GM23248 (cell line): ENCODE data around the gene FRMD6. TPM values are rescaled to one million over a fixed set of nuclear protein-coding genes. Genes with fewer than 3 reads are reported as not detected.

ENCODE experiments used
- DNase-seq: peaks from one replicate; pipeline ENCODE4 v3.0.0-alpha.2; 2015
- H2AFZ ChIP-seq: fragments of 200-600 bp; sonication (generic); 2 replicates; pipeline ENCODE4 v1.6.1; 2016; ENCODE audit warnings: antibody characterized with exemption
- H3F3A ChIP-seq: fragments of 200-600 bp; sonication (generic); 2 replicates; pipeline ENCODE4 v1.6.1; 2016; ENCODE audit warnings: mild to moderate bottlenecking, antibody characterized with exemption, mixed run types; ENCODE audit not compliant: insufficient read depth
- H3K27ac ChIP-seq: fragments of 200-600 bp; sonication (generic); 2 replicates; pipeline ENCODE4 v1.5.1; 2016; ENCODE audit warnings: mild to moderate bottlenecking
- H3K27me3 ChIP-seq: fragments of 200-600 bp; sonication (generic); replicated peaks from 2 replicates; pipeline ENCODE4 v1.6.1; 2016; ENCODE audit warnings: mild to moderate bottlenecking; ENCODE audit not compliant: insufficient read depth
- H3K36me3 ChIP-seq: fragments of 200-600 bp; sonication (generic); 2 replicates; pipeline ENCODE4 v1.6.1; 2016; ENCODE audit warnings: low read depth, mild to moderate bottlenecking
- H3K4me1 ChIP-seq: fragments of 200-600 bp; sonication (generic); 2 replicates; pipeline ENCODE4 v1.6.1; 2016; ENCODE audit warnings: mild to moderate bottlenecking; ENCODE audit not compliant: insufficient read depth
- H3K4me2 ChIP-seq: fragments of 200-600 bp; sonication (generic); one replicate; pipeline ENCODE4 v1.6.1; 2016; ENCODE audit warnings: mild to moderate bottlenecking; ENCODE audit not compliant: unreplicated experiment
- H3K4me3 ChIP-seq: fragments of 200-600 bp; sonication (generic); 2 replicates; pipeline ENCODE4 v1.5.1; 2016; ENCODE audit warnings: mild to moderate bottlenecking
- H3K79me2 ChIP-seq: fragments of 200-600 bp; sonication (generic); 2 replicates; pipeline ENCODE4 v1.6.1; 2016; ENCODE audit warnings: mild to moderate bottlenecking; ENCODE audit not compliant: insufficient read depth
- H3K9ac ChIP-seq: fragments of 200-600 bp; sonication (generic); 2 replicates; pipeline ENCODE4 v1.6.1; 2016; ENCODE audit warnings: mild to moderate bottlenecking
- H3K9me2 ChIP-seq: fragments of 200-600 bp; sonication (generic); 2 replicates; pipeline ENCODE4 v1.6.1; 2016; ENCODE audit warnings: mixed run types, mild to moderate bottlenecking, moderate library complexity; ENCODE audit not compliant: insufficient read depth
- H3K9me3 ChIP-seq: fragments of 200-600 bp; sonication (generic); one replicate; pipeline ENCODE4 v1.6.1; 2017; ENCODE audit warnings: low read depth
- H4K20me1 ChIP-seq: fragments of 200-600 bp; sonication (generic); 2 replicates; pipeline ENCODE4 v1.6.0; 2016; ENCODE audit not compliant: insufficient read depth
- EZH2 ChIP-seq: fragments of 200-600 bp; sonication (generic); IDR thresholded peaks from 2 replicates; pipeline ENCODE4 v1.6.1; 2018; ENCODE audit warnings: antibody characterized with exemption, mild to moderate bottlenecking; ENCODE audit not compliant: insufficient read depth, poor library complexity, severe bottlenecking
- EZH2phosphoT487 ChIP-seq: fragments of 200-600 bp; sonication (generic); IDR thresholded peaks from 2 replicates; pipeline ENCODE4 v1.6.1; 2018; ENCODE audit warnings: antibody characterized with exemption, moderate library complexity, mild to moderate bottlenecking, low read depth; ENCODE audit not compliant: insufficient read depth
- WGBS, 2 experiments: methylation state at CpG; one replicate each; pipeline ENCODE4 v1.1.6; 2015 to 2017; ENCODE audit warnings: low lambda C conversion rate in 2 of 2, low coverage in 1 of 2; ENCODE audit errors: missing lambda C conversion rate in 2 of 2; 5-methylcytosine and 5-hydroxymethylcytosine counted together
- in situ Hi-C: fragments of 300-500 bp; cut with MboI; formaldehyde crosslinking; loops from 2 replicates; pipeline ENCODE4 v1.15.0; 2020
- polyA plus RNA-seq: library from polyadenylated mRNA; unstranded; fragments of >200 nt; fragmentation: Nextera tagmentation; extraction: Ambion mirVana; gene quantifications from 2 replicates; pipeline ENCODE4 v1.2.1, GENCODE V29; 2016
- total RNA-seq: library from RNA; depleted of rRNA; stranded (reverse); fragments of >200 nt; shearing (Covaris generic); gene quantifications from 2 replicates; pipeline ENCODE4 v1.2.3, GENCODE V29; 2014

FRMD6 gene
- total and polyA plus RNA-seq, 2 experiments from 2014 or later: 550 to 795 TPM

- H3K9ac ChIP-seq: 0 out of 2 replicates have a peak overlapping the region, but pooled peaks have one; percentile 0
- H3K27ac ChIP-seq: peak overlapping the region; percentile 68
- H3K4me2 ChIP-seq: no peak overlapping the region
- no peak for TF ChIP-seq EZH2
- no peak for TF ChIP-seq EZH2phosphoT487
- H3K79me2 ChIP-seq: peaks cover 100% of the 10 kb centered on the region
- H3K4me3 ChIP-seq: no peak overlapping the region
- peaks cover 100% of the 10 kb centered on the region for H3F3A ChIP-seq
- in situ Hi-C loops: no loop called here
- H3K9me2 ChIP-seq: no peaks in the 10 kb centered on the region
- no peak overlapping the region for H2AFZ ChIP-seq
- DNase-seq: no peak
- peaks cover 100% of the 10 kb centered on the region for H3K36me3 ChIP-seq
- H3K27me3 ChIP-seq: no peaks in the 10 kb centered on the region
- H3K4me1 ChIP-seq: peaks cover 20% of the 10 kb centered on the region
- H4K20me1 ChIP-seq: peaks cover 9% of the 10 kb centered on the region; the same call in 1 of the 2 replicates
- H3K9me3 ChIP-seq: no peaks in the 10 kb centered on the region
- WGBS, 2 experiments: 48 to 58% methylated on average over 2 of the region's 2 CpGs
These were observed 64.0 kb downstream of the FRMD6 start for GRCh38 chr14:51715742-51716141.

GRCh38 chr14:51716610-51717009 lies 64.9 kb downstream of the FRMD6 start:
- Histone ChIP-seq H3K27ac (peak overlapping the region; percentile 68), H4K20me1 (0 out of 2 replicates have a peak, but pooled peaks cover 5% of the 10 kb centered on the region), H3K4me1 (peaks cover 13% of the 10 kb centered on the region; the same call in 1 of the 2 replicates), H3K79me2 (peaks cover 100% of the 10 kb centered on the region), H3K4me2 (no peak overlapping the region), H3K4me3 (no peak overlapping the region), H3F3A (peaks cover 98% of the 10 kb centered on the region), H3K36me3 (peaks cover 98% of the 10 kb centered on the region), H3K9me3 (no peaks in the 10 kb centered on the region), H3K9ac (peak overlapping the region; percentile 7; the same call in 1 of the 2 replicates), H3K9me2 (no peaks in the 10 kb centered on the region), H2AFZ (no peak overlapping the region), H3K27me3 (no peaks in the 10 kb centered on the region)
- TF ChIP-seq EZH2phosphoT487 (no peak), EZH2 (no peak)
- DNase-seq: peak; percentile 60
- WGBS, 2 experiments: 60 to 65% methylated on average over 6 of the region's 6 CpGs
- in situ Hi-C loops: no loop called here

GRCh38 chr14:51717766-51718165 lies 66.1 kb downstream of the FRMD6 start:
- Histone ChIP-seq H3K4me1 (0 out of 2 replicates have a peak, but pooled peaks cover 7% of the 10 kb centered on the region), H2AFZ (no peak overlapping the region), H3K27me3 (no peaks in the 10 kb centered on the region), H4K20me1 (0 out of 2 replicates have a peak, but pooled peaks cover 5% of the 10 kb centered on the region), H3K27ac (peak overlapping the region; percentile 68), H3K79me2 (peaks cover 99% of the 10 kb centered on the region), H3K4me3 (no peak overlapping the region), H3K9me3 (no peaks in the 10 kb centered on the region), H3K36me3 (peaks cover 98% of the 10 kb centered on the region), H3K9me2 (no peaks in the 10 kb centered on the region), H3K4me2 (no peak overlapping the region), H3F3A (peaks cover 98% of the 10 kb centered on the region), H3K9ac (peak overlapping the region; percentile 7; the same call in 1 of the 2 replicates)
- no peak for TF ChIP-seq EZH2phosphoT487
- TF ChIP-seq EZH2: no peak
- 64 to 69% methylated on average over 3 of the region's 3 CpGs for WGBS, 2 experiments
- no peak for DNase-seq
- in situ Hi-C loops: no loop called here

DNA sequence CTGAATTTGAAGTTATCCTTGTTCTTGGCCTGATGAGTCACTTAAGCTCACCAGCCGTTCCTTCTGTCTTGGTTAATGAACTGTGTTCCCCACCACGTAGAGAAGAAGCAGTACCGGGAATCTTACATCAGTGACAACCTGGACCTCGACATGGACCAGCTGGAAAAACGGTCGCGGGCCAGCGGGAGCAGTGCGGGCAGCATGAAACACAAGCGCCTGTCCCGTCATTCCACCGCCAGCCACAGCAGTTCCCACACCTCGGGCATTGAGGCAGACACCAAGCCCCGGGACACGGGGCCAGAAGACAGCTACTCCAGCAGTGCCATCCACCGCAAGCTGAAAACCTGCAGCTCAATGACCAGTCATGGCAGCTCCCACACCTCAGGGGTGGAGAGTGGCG lies 68.2 kb downstream of the FRMD6 start:
- no peak overlapping the region for H3K4me2 ChIP-seq
- peaks cover 96% of the 10 kb centered on the region for H3K79me2 ChIP-seq
- in situ Hi-C loops: no loop called here
- H3K27ac ChIP-seq: peak overlapping the region; percentile 68
- peaks cover 96% of the 10 kb centered on the region for H3F3A ChIP-seq
- H3K4me3 ChIP-seq: no peak overlapping the region
- no peaks in the 10 kb centered on the region for H3K9me2 ChIP-seq
- no peaks in the 10 kb centered on the region for H3K9me3 ChIP-seq
- peaks cover 96% of the 10 kb centered on the region for H3K36me3 ChIP-seq
- 0 out of 2 replicates have a peak, but pooled peaks cover 6% of the 10 kb centered on the region for H4K20me1 ChIP-seq
- DNase-seq: no peak
- H2AFZ ChIP-seq: no peak overlapping the region
- H3K4me1 ChIP-seq: peaks cover 17% of the 10 kb centered on the region
- 0 out of 2 replicates have a peak overlapping the region, but pooled peaks have one; percentile 10 for H3K9ac ChIP-seq
- TF ChIP-seq EZH2phosphoT487: no peak
- no peak for TF ChIP-seq EZH2
- no peaks in the 10 kb centered on the region for H3K27me3 ChIP-seq
- 91 to 93% methylated on average over 17 of the region's 17 CpGs for WGBS, 2 experiments

DNA sequence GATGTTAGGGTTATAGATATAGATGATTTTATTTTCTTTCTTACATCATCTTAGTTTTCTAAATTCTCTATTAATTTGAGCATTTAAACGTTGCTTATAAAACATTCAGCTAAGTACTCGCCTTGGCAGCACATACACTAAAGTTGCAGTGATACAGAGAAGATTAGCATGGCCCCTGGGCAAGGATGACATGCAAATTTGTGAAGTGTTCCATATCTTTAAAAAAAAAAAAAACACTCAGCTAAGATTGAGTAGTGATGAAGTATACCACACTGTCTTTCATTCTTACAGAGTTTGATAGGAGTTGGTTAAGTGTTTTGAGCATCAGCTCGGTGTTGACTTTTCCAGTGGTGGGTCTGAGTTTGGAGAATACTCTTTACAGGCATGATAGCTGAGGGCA lies 72.3 kb downstream of the FRMD6 start:
- H3K4me2 ChIP-seq: no peak overlapping the region
- in situ Hi-C loops: no loop called here
- H3K36me3 ChIP-seq: peaks cover 95% of the 10 kb centered on the region
- H4K20me1 ChIP-seq: peaks cover 25% of the 10 kb centered on the region; the same call in 1 of the 2 replicates
- TF ChIP-seq EZH2 (no peak), EZH2phosphoT487 (no peak)
- no peak overlapping the region for H3K4me3 ChIP-seq
- peaks cover 82% of the 10 kb centered on the region for H3K79me2 ChIP-seq
- WGBS, 2 experiments: 62 to 67% methylated on average over 3 of the region's 3 CpGs
- no peak overlapping the region for H2AFZ ChIP-seq
- H3K9me3 ChIP-seq: no peaks in the 10 kb centered on the region
- DNase-seq: peak; percentile 17
- no peaks in the 10 kb centered on the region for H3K9me2 ChIP-seq
- peaks cover 96% of the 10 kb centered on the region for H3F3A ChIP-seq
- H3K4me1 ChIP-seq: peaks cover 37% of the 10 kb centered on the region
- H3K9ac ChIP-seq: peak overlapping the region; percentile 50; the same call in 1 of the 2 replicates
- no peaks in the 10 kb centered on the region for H3K27me3 ChIP-seq
- H3K27ac ChIP-seq: peak overlapping the region; percentile 65
